ENCODE data around the gene CACNA1D.

CACNA1D gene

GRCh38 chr3:53495520-53496391 lies 1.3 kb downstream of the CACNA1D start:
- DNase-seq (ENCODE audit: low read depth) = no peak

GRCh38 chr3:53496392-53496670 lies 1.9 kb downstream of the CACNA1D start:
- DNase-seq (ENCODE audit: low read depth) = no peak

GRCh38 chr3:53496984-53497383 lies 2.6 kb downstream of the CACNA1D start:
- DNase-seq (ENCODE audit: low read depth) = no peak

GRCh38 chr3:53498806-53499641 lies 4.6 kb downstream of the CACNA1D start:
- no peak for DNase-seq (ENCODE audit: low read depth)

- DNase-seq (ENCODE audit: low read depth) = no peak
Observed at GRCh38 chr3:53500165-53500777, 5.9 kb downstream of the CACNA1D start.

- no peak for DNase-seq (ENCODE audit: low read depth)
Observed at GRCh38 chr3:53501178-53501577, 6.8 kb downstream of the CACNA1D start.

GRCh38 chr3:53502737-53503136 lies 8.3 kb downstream of the CACNA1D start:
- DNase-seq (ENCODE audit: low read depth) = no peak

- DNase-seq (ENCODE audit: low read depth) = no peak
Observed at GRCh38 chr3:53503195-53503594, 8.8 kb downstream of the CACNA1D start.

GRCh38 chr3:53506110-53506762 lies 11.8 kb downstream of the CACNA1D start:
- no peak for DNase-seq (ENCODE audit: low read depth)

- DNase-seq (ENCODE audit: low read depth) = no peak
Observed at GRCh38 chr3:53506763-53507145, 12.3 kb downstream of the CACNA1D start.

GRCh38 chr3:53509494-53509893 lies 15.1 kb downstream of the CACNA1D start:
- DNase-seq (ENCODE audit: low read depth) = no peak

- no peak for DNase-seq (ENCODE audit: low read depth)
Observed at GRCh38 chr3:53510508-53510907, 16.1 kb downstream of the CACNA1D start.

GRCh38 chr3:53511246-53511645 lies 16.8 kb downstream of the CACNA1D start:
- no peak for DNase-seq (ENCODE audit: low read depth)

- DNase-seq (ENCODE audit: low read depth) = no peak
Observed at GRCh38 chr3:53513556-53514190, 19.3 kb downstream of the CACNA1D start.

GRCh38 chr3:53516339-53516738 lies 21.9 kb downstream of the CACNA1D start:
- no peak for DNase-seq (ENCODE audit: low read depth)

- DNase-seq (ENCODE audit: low read depth) = no peak
Observed at GRCh38 chr3:53518495-53518981, 24.1 kb downstream of the CACNA1D start.

GRCh38 chr3:53519065-53519709 lies 24.8 kb downstream of the CACNA1D start:
- DNase-seq (ENCODE audit: low read depth) = no peak

- DNase-seq (ENCODE audit: low read depth) = no peak
Observed at GRCh38 chr3:53523346-53523745, 28.9 kb downstream of the CACNA1D start.

- no peak for DNase-seq (ENCODE audit: low read depth)
Observed at GRCh38 chr3:53524566-53524965, 30.2 kb downstream of the CACNA1D start.

- no peak for DNase-seq (ENCODE audit: low read depth)
Observed at GRCh38 chr3:53525765-53526703, 31.6 kb downstream of the CACNA1D start.

Data from HS-27A (cell line).